Measurements from ENCODE around the gene LRWD1. TPM values are rescaled to one million over a fixed set of nuclear protein-coding genes. Genes with fewer than 3 reads are reported as not detected.
"Not testable (repeated sequence)": the region's sequence is repeated elsewhere in the genome, so short reads cannot be mapped to it uniquely, and the experiment has no call there.

The LRWD1 gene
- total RNA-seq, 1 donor from 2014 or later = 39.5 TPM

- not testable (repeated sequence) for DNase-seq
Measured at GRCh38 chr7:102498321-102498720, 33.5 kb downstream of the LRWD1 start.

GRCh38 chr7:102503141-102503540 is 38.4 kb downstream of the LRWD1 start:
- not testable (repeated sequence) for DNase-seq

- not testable (repeated sequence) for DNase-seq
Measured at GRCh38 chr7:102505298-102506185, 40.8 kb downstream of the LRWD1 start.

- not testable (repeated sequence) for DNase-seq
Measured at GRCh38 chr7:102507410-102508088, 42.8 kb downstream of the LRWD1 start.

GRCh38 chr7:102510575-102510974 is 45.8 kb downstream of the LRWD1 start:
- DNase-seq = not testable (repeated sequence)

- not testable (repeated sequence) for DNase-seq
Measured at GRCh38 chr7:102511860-102512522, 47.2 kb downstream of the LRWD1 start.

GRCh38 chr7:102512642-102513221 is 47.9 kb downstream of the LRWD1 start:
- DNase-seq = not testable (repeated sequence)

GRCh38 chr7:102514881-102515721 is 50.3 kb downstream of the LRWD1 start:
- DNase-seq = not testable (repeated sequence)

- not testable (repeated sequence) for DNase-seq
Measured at GRCh38 chr7:102515889-102516288, 51.1 kb downstream of the LRWD1 start.

- DNase-seq = not testable (repeated sequence)
Measured at GRCh38 chr7:102516951-102517350, 52.2 kb downstream of the LRWD1 start.

GRCh38 chr7:102517550-102518147 is 52.9 kb downstream of the LRWD1 start, which contains the start of gene RASA4B:
RASA4B (minus strand) TSS chr7:102517777; CDS start chr7:102517710, 67 bp downstream.
- DNase-seq = not testable (repeated sequence)

- not testable (repeated sequence) for DNase-seq
Measured at GRCh38 chr7:102520797-102521196, 56.0 kb downstream of the LRWD1 start.

Other genes with a start within 250 kb of the LRWD1 start
- gene SH2B2, start 178.1 kb upstream of the LRWD1 start, total RNA-seq = 11.9 TPM
- gene SPDYE6, start 108.5 kb upstream of the LRWD1 start, total RNA-seq = 0.16 TPM
- 13.6 TPM for gene PRKRIP1, start 68.6 kb upstream of the LRWD1 start, total RNA-seq
- 18.1 TPM for gene ORAI2, start 31.4 kb upstream of the LRWD1 start, total RNA-seq
- 14.3 TPM for gene ALKBH4, start 121 bp upstream of the LRWD1 start, total RNA-seq
- gene POLR2J, start 13.9 kb downstream of the LRWD1 start, total RNA-seq = 8.1 TPM
- 12.8 TPM for gene RASA4B, start 52.8 kb downstream of the LRWD1 start, total RNA-seq
- gene UPK3BL2, start 78.7 kb downstream of the LRWD1 start, total RNA-seq = 1.4 TPM
- gene SPDYE2, start 86.2 kb downstream of the LRWD1 start, total RNA-seq = not detected
- 27.3 TPM for gene POLR2J3, start 107.6 kb downstream of the LRWD1 start, total RNA-seq
- gene RASA4, start 151.8 kb downstream of the LRWD1 start, total RNA-seq = 30.4 TPM
- gene UPK3BL1, start 177.8 kb downstream of the LRWD1 start, total RNA-seq = 45.4 TPM
- not detected for gene SPDYE2B, start 185.3 kb downstream of the LRWD1 start, total RNA-seq
- gene POLR2J2, start 206.7 kb downstream of the LRWD1 start, total RNA-seq = 3.1 TPM